Measurements from ENCODE around the gene NCOA4.
"Not testable (repeated sequence)": the region's sequence is repeated elsewhere in the genome, so short reads cannot be mapped to it uniquely, and the experiment has no call there.

Gene NCOA4

DNA sequence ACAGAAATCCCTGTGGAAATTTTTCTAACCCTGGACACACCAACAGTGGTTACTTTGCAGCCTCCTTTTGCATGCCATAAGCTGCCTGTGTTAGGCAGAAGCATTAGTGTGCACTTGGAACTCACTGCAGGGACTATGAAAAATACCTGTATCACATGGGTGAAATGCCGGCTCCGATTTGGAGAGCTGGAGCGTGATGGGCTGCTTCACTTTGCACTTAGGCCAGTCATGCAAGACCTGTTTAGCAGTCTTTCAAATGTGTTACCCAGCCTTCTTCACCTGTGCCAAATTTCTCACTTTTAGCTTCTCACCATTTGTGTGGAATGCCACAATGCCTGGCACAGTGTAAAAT, 11.3 kb downstream of the NCOA4 start:
- DNase-seq = no peak

GRCh38 chr10:46018453-46019176, 11.8 kb downstream of the NCOA4 start:
- no peak for DNase-seq

GRCh38 chr10:46017733-46018132, 12.7 kb downstream of the NCOA4 start:
- DNase-seq = no peak

DNA sequence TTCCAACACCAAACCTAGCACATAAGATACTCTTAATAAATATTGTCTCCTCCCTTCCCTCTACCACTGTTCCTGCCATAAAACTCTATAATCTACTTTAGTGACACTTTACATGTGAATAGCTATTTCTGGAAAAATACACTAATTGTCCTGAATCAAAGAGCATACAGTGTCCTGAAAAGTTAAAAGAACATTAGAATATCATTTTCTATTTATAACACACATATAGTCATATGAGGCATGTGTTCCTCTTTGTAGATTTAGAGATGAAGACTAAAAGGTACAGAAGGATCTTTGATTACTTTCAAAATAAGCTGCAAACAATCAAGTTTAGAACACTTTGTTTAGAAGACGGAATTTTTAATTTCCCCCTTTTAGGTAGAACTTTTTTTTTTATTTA, 13.6 kb downstream of the NCOA4 start:
- no peak for DNase-seq

DNA sequence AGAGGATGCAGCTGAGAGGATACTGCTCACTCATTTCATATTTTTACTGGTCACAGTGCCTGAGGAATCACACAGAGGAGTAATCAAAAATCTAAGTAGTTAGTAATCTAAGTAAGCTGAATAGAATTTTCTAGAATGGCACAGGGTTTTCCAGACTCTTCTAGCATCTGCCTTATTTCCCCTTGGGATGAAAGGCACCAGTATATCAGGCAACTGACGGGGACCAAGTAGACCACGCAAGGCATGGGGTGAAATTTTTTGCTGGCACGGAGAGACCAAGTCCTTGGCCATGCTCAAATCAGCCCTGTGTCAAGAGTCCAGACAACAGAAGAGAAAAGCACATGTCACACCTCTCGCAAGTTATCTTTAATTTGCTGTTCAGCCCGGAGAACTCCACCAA, 14.2 kb downstream of the NCOA4 start:
- DNase-seq = no peak

DNA sequence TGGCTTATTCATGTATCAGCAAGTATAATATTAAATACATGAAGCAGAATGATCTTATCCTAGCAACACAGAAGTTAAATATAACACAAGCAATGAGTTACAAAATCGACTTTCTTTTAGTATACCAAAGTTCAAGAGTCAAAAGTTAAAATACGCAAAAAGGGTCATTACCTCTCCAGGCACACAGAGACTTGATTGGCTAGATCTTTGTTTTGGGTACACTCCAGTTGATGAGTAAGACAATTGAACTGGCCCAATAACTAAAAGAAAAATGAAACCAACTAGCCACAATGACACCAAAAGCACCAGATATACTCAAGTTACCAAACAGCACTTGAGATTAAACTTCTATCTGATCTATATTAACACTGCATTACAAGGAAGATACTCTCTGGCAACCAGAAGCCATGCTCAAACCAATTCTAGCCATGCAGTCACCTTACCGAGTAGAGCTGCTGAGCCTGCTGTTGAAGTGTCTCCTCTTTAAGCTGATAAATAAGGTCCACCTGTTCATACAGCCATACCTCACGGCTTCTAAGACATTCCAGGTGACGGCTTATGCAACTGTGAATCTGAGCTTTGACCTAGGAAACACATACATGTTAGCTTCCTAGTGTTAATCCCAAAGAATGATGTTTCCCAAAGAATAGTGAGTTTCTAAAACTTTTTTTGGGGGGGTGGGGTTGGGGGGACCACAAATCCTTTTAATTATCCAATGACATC, 15.6 kb downstream of the NCOA4 start:
- no peak for DNase-seq

GRCh38 chr10:46014206-46014605, 16.2 kb downstream of the NCOA4 start:
- no peak for DNase-seq

- no peak for DNase-seq
Observed at GRCh38 chr10:46012746-46013145, 17.7 kb downstream of the NCOA4 start.

DNA sequence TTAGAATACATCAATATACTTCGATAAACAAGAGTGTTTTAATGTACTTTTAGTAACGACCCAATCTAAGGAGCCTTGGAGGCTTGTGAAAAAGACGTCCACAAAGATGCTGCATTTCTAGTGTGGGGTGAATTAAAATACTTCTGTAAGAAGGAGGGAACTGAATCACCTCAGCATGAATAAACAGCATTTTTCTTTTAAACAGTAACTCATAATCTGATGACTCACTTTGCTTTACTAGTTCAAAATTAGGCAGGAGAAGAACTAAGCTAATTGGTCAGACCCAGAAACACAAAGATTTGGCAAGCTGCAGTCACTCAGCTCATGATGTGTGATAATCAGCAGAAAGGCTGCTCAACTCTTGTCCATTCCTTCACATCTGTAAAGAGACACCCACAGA, 24.2 kb downstream of the NCOA4 start:
- DNase-seq = no peak

DNA sequence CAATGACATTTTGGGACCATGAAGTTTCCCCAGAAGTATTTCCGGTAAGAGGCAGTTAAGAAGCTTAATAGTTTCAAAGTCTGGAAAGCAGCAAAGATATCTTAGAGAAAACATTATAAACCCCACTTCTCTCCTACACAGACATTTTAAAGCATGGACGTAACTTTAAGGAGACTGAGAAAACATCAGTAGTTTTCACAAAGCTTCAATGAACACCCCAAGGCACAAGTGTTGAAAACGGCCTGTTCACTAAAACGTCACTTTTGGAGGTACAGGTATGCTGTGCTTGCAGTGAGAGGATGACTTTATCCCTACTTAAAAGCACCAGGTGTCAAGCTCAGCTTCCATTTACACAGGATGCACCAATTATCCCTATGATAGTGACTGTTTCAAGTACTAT, 25.0 kb downstream of the NCOA4 start:
- DNase-seq = no peak

- no peak for DNase-seq
Observed at GRCh38 chr10:46004963-46005362, 25.5 kb downstream of the NCOA4 start.

DNA sequence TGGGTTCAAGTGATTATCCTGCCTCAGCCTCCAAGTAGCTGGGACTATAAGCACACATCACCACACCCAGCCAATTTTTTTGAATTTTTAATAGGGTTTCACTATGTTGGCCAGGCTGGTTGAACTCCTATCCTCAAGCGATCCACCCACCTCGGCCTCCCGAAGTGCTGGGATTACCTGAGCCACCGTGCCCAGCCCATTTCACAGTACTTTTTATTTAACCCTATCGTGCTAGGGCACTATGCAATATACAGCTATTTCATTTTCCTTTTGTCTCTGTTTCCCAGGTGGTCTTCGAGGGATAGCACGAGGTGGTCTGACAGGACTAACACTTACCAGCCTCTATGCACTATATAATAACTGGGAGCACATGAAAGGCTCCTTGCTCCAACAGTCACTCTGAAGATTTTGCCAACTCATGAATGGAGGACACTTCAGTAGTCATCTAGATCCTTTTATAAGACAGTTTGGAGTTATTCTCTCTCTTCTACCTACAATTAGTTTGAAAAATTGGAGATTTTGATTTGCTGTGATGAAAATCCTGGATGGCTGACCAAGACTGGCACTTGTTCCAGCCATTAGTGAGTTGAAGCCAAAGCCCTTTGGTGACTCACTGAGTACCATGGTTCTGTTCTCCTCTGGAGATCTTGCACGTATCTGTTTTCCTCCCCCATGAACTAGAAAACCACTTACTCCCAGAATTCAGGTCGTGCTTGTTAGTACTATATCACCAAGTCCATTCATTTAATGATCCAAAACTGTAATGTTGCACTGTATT, 27.3 kb downstream of the NCOA4 start:
- DNase-seq = no peak

- DNase-seq = not testable (repeated sequence)
Observed at GRCh38 chr10:46002189-46002687, 28.2 kb downstream of the NCOA4 start.

GRCh38 chr10:46001187-46001756, 29.2 kb downstream of the NCOA4 start:
- DNase-seq = no peak

DNA sequence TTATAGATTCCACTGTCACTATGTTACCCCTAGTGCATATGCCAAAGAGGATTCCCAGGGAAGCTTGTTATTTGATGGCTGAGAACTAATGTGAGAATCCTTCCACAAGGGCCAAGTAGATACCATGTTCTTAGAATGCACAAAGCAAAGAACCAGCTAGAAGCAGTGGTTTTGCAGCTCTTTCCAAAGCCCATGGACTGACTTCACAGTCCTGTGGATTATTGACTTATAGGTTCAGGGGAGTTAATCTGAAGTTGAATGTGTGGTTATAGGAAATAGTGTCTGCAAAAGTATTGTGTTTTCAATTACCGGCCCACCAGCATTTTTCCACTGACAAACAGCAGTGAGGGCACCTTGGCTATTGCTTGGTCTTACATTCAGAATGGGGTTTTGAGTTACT, 29.9 kb downstream of the NCOA4 start:
- DNase-seq = no peak

- DNase-seq = not testable (repeated sequence)
Observed at GRCh38 chr10:45999955-46000354, 30.5 kb downstream of the NCOA4 start.

DNA sequence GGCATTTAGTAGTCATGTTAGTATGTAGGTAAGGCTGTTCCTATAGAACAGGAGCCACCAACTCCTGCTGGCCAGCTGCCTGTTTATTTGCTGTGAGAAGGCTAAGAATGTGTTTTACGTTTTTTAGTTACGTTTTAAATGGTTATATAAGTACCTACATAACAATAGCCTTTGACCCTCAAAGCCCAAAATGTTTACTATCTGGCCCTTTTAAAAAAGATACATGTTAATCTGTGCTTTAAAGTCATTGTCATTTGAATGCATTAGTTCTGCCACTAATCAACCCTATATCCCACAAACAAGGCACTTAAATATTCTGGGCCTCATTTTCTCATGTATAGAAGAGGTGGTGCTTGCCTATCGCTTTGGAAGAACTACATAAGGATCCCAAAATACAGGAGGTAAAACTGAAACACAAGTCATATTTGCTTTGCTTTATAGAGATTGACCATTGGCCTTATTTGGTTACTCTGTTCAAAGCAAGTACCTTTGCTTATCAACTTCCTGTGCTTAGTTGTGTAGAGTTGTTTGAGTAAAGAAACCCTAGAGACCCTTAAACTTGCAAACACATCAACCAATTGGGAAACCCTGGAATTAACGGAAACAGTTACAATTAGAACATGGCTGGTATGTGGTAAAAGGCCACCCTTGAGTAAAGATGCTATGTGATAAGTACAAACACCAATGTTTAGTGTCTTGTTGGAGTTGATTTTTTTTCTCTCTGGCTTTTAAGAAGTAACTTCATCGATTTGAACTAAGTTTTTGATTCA, 32.2 kb downstream of the NCOA4 start:
- no peak for DNase-seq

GRCh38 chr10:45997557-45997956, 32.9 kb downstream of the NCOA4 start:
- DNase-seq = no peak

DNA sequence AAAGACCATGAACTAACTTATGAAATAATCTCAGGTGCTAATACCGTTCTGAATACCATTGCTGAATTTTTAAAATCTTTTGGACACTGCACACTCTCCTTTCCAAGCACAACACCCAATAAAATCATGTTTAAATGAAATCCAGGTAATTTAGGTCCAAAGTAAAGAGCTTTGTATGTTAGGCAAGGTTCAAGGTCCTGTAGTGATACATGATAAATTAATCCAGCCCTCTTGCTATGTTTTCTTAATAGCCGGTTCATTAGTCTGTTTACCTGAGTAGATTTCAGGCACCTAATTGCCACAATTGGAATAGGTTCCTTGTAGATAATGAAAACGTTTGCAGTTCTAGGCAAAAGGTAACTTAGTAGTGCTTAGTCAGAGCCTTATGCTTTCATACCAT, 44.8 kb downstream of the NCOA4 start:
- DNase-seq = not testable (repeated sequence)

DNA sequence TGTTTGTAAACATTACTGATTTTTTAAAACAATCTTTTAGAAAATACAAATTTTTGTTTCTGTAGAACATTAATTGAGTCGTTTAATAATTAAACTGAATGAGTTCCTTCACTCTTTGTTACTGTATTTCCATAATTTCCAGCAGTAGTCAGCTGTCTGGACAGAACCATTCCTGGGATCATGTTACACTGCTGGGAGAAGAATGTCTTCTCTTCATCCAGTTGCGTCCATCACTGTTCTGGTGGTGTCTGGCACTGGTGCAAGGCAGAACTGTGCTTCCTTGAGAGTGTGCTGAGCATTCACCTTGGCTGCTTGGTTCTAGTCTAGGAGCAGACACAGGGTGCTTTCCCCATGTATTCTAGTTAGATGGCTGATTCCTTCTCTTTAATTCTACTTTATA, 46.0 kb downstream of the NCOA4 start:
- DNase-seq = not testable (repeated sequence)

DNA sequence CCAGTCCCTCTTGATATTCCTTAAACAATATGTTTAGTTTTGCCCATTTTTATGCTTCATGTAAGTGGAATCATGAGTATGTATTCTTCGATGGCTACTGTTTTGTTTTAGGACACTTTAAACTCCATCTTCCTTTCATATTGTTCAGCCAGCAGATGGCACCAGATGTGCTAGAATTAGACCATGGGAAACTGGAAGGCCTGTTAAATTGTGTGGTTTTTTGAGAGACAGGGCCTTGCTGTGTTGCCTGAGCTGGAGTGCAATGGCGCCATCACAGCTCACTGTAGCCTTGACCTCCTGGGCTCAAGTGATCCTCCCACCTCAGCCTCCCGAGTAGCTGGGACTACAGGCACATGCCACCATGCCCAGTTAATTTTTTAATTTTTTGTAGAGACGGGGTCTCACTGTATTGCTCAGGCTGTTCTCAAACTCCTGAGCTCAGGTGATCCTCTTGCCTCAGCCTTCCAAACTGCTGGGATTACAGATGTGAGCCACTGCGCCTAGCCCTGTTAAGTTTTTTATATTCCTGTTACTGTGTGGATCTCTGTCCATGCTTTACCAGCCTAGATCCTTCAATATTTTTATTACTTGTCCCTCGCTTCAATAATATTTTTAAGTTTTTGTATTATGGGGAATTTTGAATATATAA, 46.8 kb downstream of the NCOA4 start:
- DNase-seq = not testable (repeated sequence)

- not testable (repeated sequence) for DNase-seq
Observed at GRCh38 chr10:45981367-45981766, 49.1 kb downstream of the NCOA4 start.

All from NCI-H2081 (cell line).